Measurements from ENCODE around the gene KRT73.

DNA sequence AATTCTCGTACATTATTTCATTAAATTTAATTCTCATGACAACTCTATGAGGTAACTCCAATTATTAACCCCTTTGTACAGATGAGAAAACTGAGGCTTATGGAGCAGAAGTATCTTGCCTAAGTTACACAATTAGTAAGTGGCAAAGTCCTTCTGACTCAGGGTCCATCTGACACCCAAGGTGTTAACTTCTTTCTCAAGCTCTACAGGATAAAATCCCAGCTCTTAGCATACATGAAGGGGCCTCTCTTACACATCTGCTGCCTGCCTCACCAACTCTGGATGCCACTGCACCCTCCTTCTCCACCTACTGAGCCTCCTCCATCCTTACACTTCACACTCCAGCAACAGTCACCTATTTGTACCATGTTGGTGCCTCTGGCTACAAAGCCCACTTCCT is 12.8 kb downstream of the KRT73 start:
- TF ChIP-seq, protein P1, sequence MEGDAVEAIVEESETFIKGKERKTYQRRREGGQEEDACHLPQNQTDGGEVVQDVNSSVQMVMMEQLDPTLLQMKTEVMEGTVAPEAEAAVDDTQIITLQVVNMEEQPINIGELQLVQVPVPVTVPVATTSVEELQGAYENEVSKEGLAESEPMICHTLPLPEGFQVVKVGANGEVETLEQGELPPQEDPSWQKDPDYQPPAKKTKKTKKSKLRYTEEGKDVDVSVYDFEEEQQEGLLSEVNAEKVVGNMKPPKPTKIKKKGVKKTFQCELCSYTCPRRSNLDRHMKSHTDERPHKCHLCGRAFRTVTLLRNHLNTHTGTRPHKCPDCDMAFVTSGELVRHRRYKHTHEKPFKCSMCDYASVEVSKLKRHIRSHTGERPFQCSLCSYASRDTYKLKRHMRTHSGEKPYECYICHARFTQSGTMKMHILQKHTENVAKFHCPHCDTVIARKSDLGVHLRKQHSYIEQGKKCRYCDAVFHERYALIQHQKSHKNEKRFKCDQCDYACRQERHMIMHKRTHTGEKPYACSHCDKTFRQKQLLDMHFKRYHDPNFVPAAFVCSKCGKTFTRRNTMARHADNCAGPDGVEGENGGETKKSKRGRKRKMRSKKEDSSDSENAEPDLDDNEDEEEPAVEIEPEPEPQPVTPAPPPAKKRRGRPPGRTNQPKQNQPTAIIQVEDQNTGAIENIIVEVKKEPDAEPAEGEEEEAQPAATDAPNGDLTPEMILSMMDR (IDR thresholded peaks at IDR 0.05): no peak
- TF ChIP-seq EP300 (IDR thresholded peaks at IDR 0.05) (no peak), POLR2AphosphoS5 (IDR thresholded peaks at IDR 0.05) (no peak)
